ENCODE measurements around the gene ACOT7.
"Not testable (repeated sequence)": the region's sequence is repeated elsewhere in the genome, so short reads cannot be mapped to it uniquely, and the experiment has no call there.

The ACOT7 gene

DNA sequence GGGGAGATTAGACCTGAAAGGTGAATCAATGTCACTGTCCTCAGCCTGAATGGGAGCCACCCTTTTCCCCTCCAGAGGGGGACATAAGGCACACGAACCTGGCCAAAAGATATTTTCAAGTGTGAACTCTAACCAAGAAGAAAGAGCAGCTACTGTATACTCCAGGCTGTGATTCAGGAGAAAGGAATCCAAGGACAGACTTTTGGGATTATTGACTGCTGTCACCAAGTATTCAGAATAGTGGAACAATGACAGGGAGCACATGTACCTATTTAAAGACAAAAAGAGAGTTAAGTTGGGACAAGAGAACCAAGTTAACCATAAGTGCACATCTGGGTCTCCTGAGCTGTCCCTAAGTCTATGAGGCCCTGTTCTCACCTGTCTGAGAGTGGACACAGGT lies 160.2 kb downstream of the ACOT7 start:
- no peak for DNase-seq (ENCODE audit: low read depth, low spot score)
- H3K4me3 ChIP-seq (ENCODE audit: low read length): no peak overlapping the region

DNA sequence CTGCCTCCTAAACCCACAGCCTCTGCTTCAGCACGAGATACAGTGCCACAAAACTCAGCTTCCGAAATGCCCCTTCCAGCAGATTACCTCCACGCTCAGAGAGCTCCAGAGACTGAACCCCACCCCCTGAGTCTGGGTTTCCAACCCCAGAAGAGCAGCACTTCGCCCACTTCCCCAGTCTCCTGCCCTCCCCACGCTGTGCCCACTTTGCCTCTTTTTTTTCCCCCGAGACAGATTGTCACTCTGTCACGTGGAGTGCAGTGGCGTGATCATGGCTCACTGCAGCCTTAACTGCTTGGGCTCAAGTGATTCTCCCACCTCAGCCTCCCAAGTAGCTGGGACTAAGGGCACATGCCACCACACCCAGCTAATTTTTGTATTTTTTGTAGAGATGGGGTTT lies 167.9 kb downstream of the ACOT7 start:
- DNase-seq (ENCODE audit: low read depth, low spot score): no peak
- no peak overlapping the region for H3K4me3 ChIP-seq (ENCODE audit: low read length)

GRCh38 chr1:6224718-6225117 lies 168.8 kb downstream of the ACOT7 start:
- H3K4me3 ChIP-seq (ENCODE audit: low read length): no peak overlapping the region
- DNase-seq (ENCODE audit: low read depth, low spot score): no peak

- no peak overlapping the region for H3K4me3 ChIP-seq (ENCODE audit: low read length)
- DNase-seq (ENCODE audit: low read depth, low spot score): no peak
These were observed 169.9 kb downstream of the ACOT7 start for GRCh38 chr1:6223617-6224016.

- DNase-seq (ENCODE audit: low read depth, low spot score): no peak
- no peak overlapping the region for H3K4me3 ChIP-seq (ENCODE audit: low read length)
These were observed 170.9 kb downstream of the ACOT7 start for GRCh38 chr1:6222636-6223035.

DNA sequence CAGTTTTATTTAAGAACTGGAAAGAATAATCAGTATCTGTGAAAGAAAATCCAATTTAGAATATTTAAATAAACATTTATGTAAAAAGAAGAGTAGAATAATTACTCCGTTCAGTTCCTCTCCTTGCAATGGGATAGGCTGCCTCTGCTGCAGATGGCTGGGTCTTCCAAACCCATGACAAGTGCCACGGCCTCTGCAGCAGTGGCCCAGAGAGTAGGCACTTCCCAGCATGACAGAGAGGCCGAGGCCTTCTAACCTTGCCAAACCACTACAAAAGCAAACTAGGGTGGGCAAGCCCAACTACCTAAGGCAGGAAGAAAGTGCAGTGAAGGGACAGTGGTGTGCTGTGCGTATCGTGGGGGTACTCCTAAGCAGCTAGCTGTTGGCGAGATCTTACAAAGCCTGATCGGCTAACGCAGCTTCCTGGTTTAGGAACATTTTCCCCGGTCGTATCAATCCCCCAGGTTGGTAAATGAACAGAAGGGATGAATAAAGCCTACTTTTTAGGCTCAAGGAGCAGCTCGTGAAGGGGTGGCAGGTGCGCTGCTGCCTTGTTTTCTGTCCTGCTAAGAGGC lies 172.3 kb downstream of the ACOT7 start:
- DNase-seq (ENCODE audit: low read depth, low spot score): no peak
- H3K4me3 ChIP-seq (ENCODE audit: low read length): no peak overlapping the region

DNA sequence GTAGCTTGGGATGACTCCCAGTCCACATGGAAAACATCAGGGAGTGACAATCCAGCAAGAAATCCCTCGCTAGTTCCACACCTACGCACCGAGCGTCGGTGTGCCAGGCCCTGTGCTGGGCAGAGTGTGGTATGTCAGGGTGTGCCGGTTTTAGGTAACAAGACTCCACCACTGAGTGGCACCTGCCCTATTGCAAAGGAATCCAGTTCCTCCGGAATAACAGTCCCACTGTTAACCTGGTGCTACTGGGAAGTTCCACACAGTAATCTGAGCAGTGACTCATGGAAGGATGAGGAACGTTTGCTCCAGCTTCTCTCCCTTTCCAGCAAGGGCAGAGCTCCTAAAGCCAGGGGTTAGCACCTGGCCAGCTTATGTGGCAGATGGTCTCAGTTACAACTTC lies 173.3 kb downstream of the ACOT7 start:
- no peak overlapping the region for H3K4me3 ChIP-seq (ENCODE audit: low read length)
- DNase-seq (ENCODE audit: low read depth, low spot score): no peak

DNA sequence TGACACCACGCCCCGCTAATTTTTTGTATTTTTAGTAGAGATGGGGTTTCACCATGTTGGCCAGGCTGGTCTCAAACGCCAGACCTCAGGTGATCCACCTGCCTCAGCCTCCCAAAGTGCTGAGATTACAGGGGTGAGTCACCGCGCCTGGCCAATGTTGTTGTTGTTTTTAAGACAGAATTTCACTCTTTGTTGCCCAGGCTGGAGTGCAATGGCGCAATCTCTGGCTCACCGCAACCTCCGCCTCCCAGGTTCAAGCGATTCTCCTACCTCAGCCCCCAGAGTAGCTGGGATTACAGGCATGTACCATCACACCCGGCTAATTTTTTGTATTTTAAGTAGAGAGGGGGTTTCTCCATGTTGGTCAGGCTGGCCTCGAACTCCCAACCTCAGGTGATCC lies 173.9 kb downstream of the ACOT7 start:
- H3K4me3 ChIP-seq (ENCODE audit: low read length); DNase-seq (ENCODE audit: low read depth, low spot score): not testable (repeated sequence)

GRCh38 chr1:6218375-6219164 lies 175.0 kb downstream of the ACOT7 start:
- H3K4me3 ChIP-seq (ENCODE audit: low read length): no peak overlapping the region
- no peak for DNase-seq (ENCODE audit: low read depth, low spot score)
